Progenitor cell of endocrine pancreas (in vitro differentiated cells): Measurements from ENCODE around the gene MTR. TPM values are rescaled to one million over a fixed set of nuclear protein-coding genes. Genes with fewer than 3 reads are reported as not detected.

Experiments used
- DNase-seq: peaks from one replicate; pipeline ENCODE4 v3.0.0; 2021; ENCODE audit warnings: low spot score; ENCODE audit not compliant: unreplicated experiment
- H3K27ac Mint-ChIP-seq: 2 replicates; pipeline ENCODE4 v1.8.0; 2021; ENCODE audit warnings: mild to moderate bottlenecking, moderate library complexity, mixed read lengths
- H3K27me3 Mint-ChIP-seq: 2 replicates; pipeline ENCODE4 v1.8.0; 2021; ENCODE audit warnings: mixed read lengths
- H3K36me3 Mint-ChIP-seq: 2 replicates; pipeline ENCODE4 v1.8.0; 2022; ENCODE audit warnings: mixed read lengths; ENCODE audit not compliant: insufficient read depth
- H3K4me1 Mint-ChIP-seq: 2 replicates; pipeline ENCODE4 v1.8.0; 2021; ENCODE audit warnings: low read depth, mixed read lengths
- H3K4me3 Mint-ChIP-seq: 2 replicates; pipeline ENCODE4 v1.8.0; 2021; ENCODE audit warnings: low read depth, mild to moderate bottlenecking, moderate library complexity, mixed read lengths
- H3K9me3 Mint-ChIP-seq: 2 replicates; pipeline ENCODE4 v1.8.0; 2021; ENCODE audit warnings: low read depth, mixed read lengths
- CTCF ChIP-seq: fragments of 200-600 bp; sonication (generic); IDR thresholded peaks from one replicate; pipeline ENCODE4 v1.5.0; 2021; ENCODE audit warnings: antibody characterized with exemption, mild to moderate bottlenecking; ENCODE audit not compliant: unreplicated experiment
- total RNA-seq: library from RNA; stranded (reverse); gene quantifications from 2 replicates; pipeline ENCODE4 v1.2.1, GENCODE V29; 2021

The MTR gene
- total RNA-seq, 1 donor from 2014 or later: 29.7 TPM

- TF ChIP-seq CTCF: no peak
- Mint-ChIP-seq H3K27me3 (no peaks in the 10 kb centered on the region), H3K36me3 (peaks cover 26% of the 10 kb centered on the region), H3K4me1 (no peaks in the 10 kb centered on the region), H3K9me3 (no peaks in the 10 kb centered on the region), H3K4me3 (no peak overlapping the region), H3K27ac (no peak overlapping the region)
- DNase-seq: no peak
These were observed 34.0 kb downstream of the MTR start for GRCh38 chr1:236829085-236829484.

- H3K27me3 Mint-ChIP-seq: no peaks in the 10 kb centered on the region
- H3K27ac Mint-ChIP-seq: no peak overlapping the region
- peaks cover 29% of the 10 kb centered on the region for H3K36me3 Mint-ChIP-seq
These were observed 35.0 kb downstream of the MTR start for GRCh38 chr1:236830116-236830515.

GRCh38 chr1:236830560-236830959 is 35.5 kb downstream of the MTR start:
- H3K4me3 Mint-ChIP-seq: no peak overlapping the region
- peaks cover 8% of the 10 kb centered on the region for H3K4me1 Mint-ChIP-seq
- DNase-seq: no peak
- no peak for TF ChIP-seq CTCF
- H3K27ac Mint-ChIP-seq: no peak overlapping the region
- peaks cover 29% of the 10 kb centered on the region for H3K36me3 Mint-ChIP-seq
- no peaks in the 10 kb centered on the region for H3K9me3 Mint-ChIP-seq
- no peaks in the 10 kb centered on the region for H3K27me3 Mint-ChIP-seq

More at GRCh38 chr1:236830116-236830515, 35.0 kb downstream of the MTR start:
- Mint-ChIP-seq H3K4me3 (no peak overlapping the region), H3K9me3 (no peaks in the 10 kb centered on the region), H3K4me1 (peaks cover 4% of the 10 kb centered on the region)
- TF ChIP-seq CTCF: no peak
- no peak for DNase-seq

- H3K27ac Mint-ChIP-seq: no peak overlapping the region
- TF ChIP-seq CTCF: no peak
- H3K27me3 Mint-ChIP-seq: no peaks in the 10 kb centered on the region
- DNase-seq: no peak
- peaks cover 13% of the 10 kb centered on the region for H3K4me1 Mint-ChIP-seq
- no peak overlapping the region for H3K4me3 Mint-ChIP-seq
- no peaks in the 10 kb centered on the region for H3K9me3 Mint-ChIP-seq
- H3K36me3 Mint-ChIP-seq: peaks cover 27% of the 10 kb centered on the region
These were observed 38.5 kb downstream of the MTR start for GRCh38 chr1:236833575-236833974.

GRCh38 chr1:236834876-236835275 is 39.8 kb downstream of the MTR start:
- Mint-ChIP-seq H3K27ac (no peak overlapping the region), H3K4me3 (no peak overlapping the region), H3K27me3 (no peaks in the 10 kb centered on the region), H3K4me1 (peaks cover 13% of the 10 kb centered on the region), H3K36me3 (peaks cover 27% of the 10 kb centered on the region), H3K9me3 (no peaks in the 10 kb centered on the region)
- TF ChIP-seq CTCF: no peak
- DNase-seq: no peak
